OCI-LY7 (cell line): ENCODE results near the gene ARIH1. TPM values are rescaled to one million over a fixed set of nuclear protein-coding genes. Genes with fewer than 3 reads are reported as not detected.
A peak's percentile ranks its signal among the peaks of the same experiment; 100 is the strongest.
"Not testable (repeated sequence)": the region's sequence is repeated elsewhere in the genome, so short reads cannot be mapped to it uniquely, and the experiment has no call there.

Experiments used
- BruUV-seq: library from RNA; stranded (reverse); fragments of 400-500 nt; replicated peaks from 2 replicates; lab custom pipeline; 2021; lab: Mats Ljungman, UMichigan
- CTCF ChIA-PET: fragments of 300-600 bp; sonication (Branson Sonifier 250); formaldehyde crosslinking; loops from one replicate; lab custom pipeline; 2022; ENCODE audit warnings: antibody characterized with exemption; ENCODE audit not compliant: unreplicated experiment; lab: Charles Lee
- POLR2A ChIA-PET: fragments of 300-600 bp; sonication (Branson Sonifier 250); formaldehyde crosslinking; loops from one replicate; lab custom pipeline; 2022; ENCODE audit warnings: antibody characterized with exemption; lab: Charles Lee
- DNase-seq: peaks from one replicate; pipeline ENCODE4 v3.0.0-alpha.2; 2015; ENCODE audit warnings: low spot score
- H2AFZ ChIP-seq: fragments of 200-600 bp; sonication (generic), shearing (Covaris generic); 2 replicates; pipeline ENCODE4 v1.6.1; 2014; ENCODE audit warnings: mild to moderate bottlenecking, antibody characterized with exemption, low read length, moderate library complexity
- H3K27ac ChIP-seq: fragments of 200-600 bp; sonication (generic); 2 replicates; pipeline ENCODE4 v1.5.1; 2014; ENCODE audit warnings: mixed run types, low read depth, mild to moderate bottlenecking, moderate library complexity, low read length, inconsistent platforms; ENCODE audit not compliant: poor library complexity, severe bottlenecking
- H3K36me3 ChIP-seq: fragments of 200-600 bp; sonication (generic); 2 replicates; pipeline ENCODE4 v1.6.1; 2014; ENCODE audit warnings: mild to moderate bottlenecking, antibody characterized with exemption, low read length, moderate library complexity, mixed read lengths; ENCODE audit not compliant: insufficient read depth
- H3K4me1 ChIP-seq: fragments of 200-600 bp; sonication (generic); 2 replicates; pipeline ENCODE4 v1.5.1; 2014; ENCODE audit warnings: mild to moderate bottlenecking, low read length; ENCODE audit not compliant: insufficient read depth, poor library complexity, severe bottlenecking
- H3K4me2 ChIP-seq: fragments of 200-600 bp; sonication (generic); 2 replicates; pipeline ENCODE4 v1.6.1; 2014; ENCODE audit warnings: mild to moderate bottlenecking, low read length
- H3K4me3 ChIP-seq: fragments of 200-600 bp; sonication (generic); 2 replicates; pipeline ENCODE4 v1.5.1; 2014; ENCODE audit warnings: mild to moderate bottlenecking, low read depth, low read length; ENCODE audit not compliant: poor library complexity, severe bottlenecking
- H3K79me2 ChIP-seq: fragments of 200-600 bp; sonication (generic); 2 replicates; pipeline ENCODE4 v1.6.1; 2016; ENCODE audit warnings: low read depth, mild to moderate bottlenecking, low read length, moderate library complexity, mixed read lengths; ENCODE audit not compliant: insufficient read depth
- H3K9me2 ChIP-seq: fragments of 200-600 bp; sonication (generic); 2 replicates; pipeline ENCODE4 v1.6.1; 2016; ENCODE audit warnings: mild to moderate bottlenecking, low read length, mixed read lengths; ENCODE audit not compliant: insufficient read depth
- H3K9me3 ChIP-seq: fragments of 200-600 bp; sonication (generic); 2 replicates; pipeline ENCODE4 v1.6.1; 2014; ENCODE audit warnings: mild to moderate bottlenecking, mixed run types, low read length, mixed read lengths
- H4K20me1 ChIP-seq: fragments of 200-600 bp; sonication (generic); 2 replicates; pipeline ENCODE4 v1.6.1; 2014; ENCODE audit warnings: mild to moderate bottlenecking, antibody characterized with exemption, low read length, moderate library complexity, mixed read lengths; ENCODE audit not compliant: insufficient read depth
- CTCF ChIP-seq: fragments of 200-600 bp; sonication (generic); conservative IDR thresholded peaks from 2 replicates; pipeline ENCODE4 v1.5.1; 2014; ENCODE audit warnings: mild to moderate bottlenecking, antibody characterized with exemption, low read length, moderate library complexity, mixed read lengths
- EZH2phosphoT487 ChIP-seq: fragments of 200-600 bp; sonication (generic); IDR thresholded peaks from 2 replicates; pipeline ENCODE4 v1.6.1; 2018; ENCODE audit warnings: low read depth, borderline replicate concordance, mild to moderate bottlenecking, mixed run types, antibody characterized with exemption, low read length, moderate library complexity, mixed read lengths
- intact Hi-C: fragments of 100-400 bp; cut with micrococcal nuclease; formaldehyde crosslinking; loops from one replicate; pipeline ENCODE4 v1.10.0; 2022; ENCODE audit not compliant: unreplicated experiment
- total RNA-seq, 2 experiments: library from RNA; depleted of rRNA in 1 of 2; stranded (reverse); fragments of >200 nt in 1 of 2; shearing (Covaris generic) in 1 of 2; gene quantifications; 2 replicates each; pipeline ENCODE4 v1.2.3, GENCODE V29; 2014 to 2022

The ARIH1 gene
- total RNA-seq, 2 experiments from 2014 or later: 33.0 to 142 TPM

- Histone ChIP-seq H2AFZ (no peak overlapping the region), H3K9me2 (no peaks in the 10 kb centered on the region), H3K36me3 (no peaks in the 10 kb centered on the region), H3K4me1 (no peaks in the 10 kb centered on the region), H3K79me2 (no peaks in the 10 kb centered on the region), H3K4me3 (no peak overlapping the region), H3K9me3 (no peaks in the 10 kb centered on the region), H4K20me1 (no peaks in the 10 kb centered on the region), H3K27ac (no peak overlapping the region), H3K4me2 (no peak overlapping the region)
- TF ChIP-seq CTCF: no peak
- no peak for TF ChIP-seq EZH2phosphoT487
- intact Hi-C loops: no loop called here
- ChIA-PET POLR2A (interaction anchor here (0.6 kb wide), 1 partner anchor 116 kb away, joined by 3 read pairs; no protein-coding TSS in a partner anchor), CTCF (no interaction called here)
- no peak for DNase-seq
- no TSS peak for BruUV-seq
These were observed 140.8 kb downstream of the ARIH1 start for GRCh38 chr15:72614810-72615532.

- CTCF ChIA-PET, H3K79me2 ChIP-seq, H2AFZ ChIP-seq, H3K36me3 ChIP-seq, BruUV-seq, H3K4me3 ChIP-seq, H3K9me3 ChIP-seq, H4K20me1 ChIP-seq, H3K9me2 ChIP-seq, H3K27ac ChIP-seq, POLR2A ChIA-PET, H3K4me1 ChIP-seq, intact Hi-C loops, H3K4me2 ChIP-seq: not testable (repeated sequence)
- peak; percentile 36 for DNase-seq
- 0 out of 2 replicates have a peak, but pooled peaks have one; percentile 26 for TF ChIP-seq CTCF
These were observed 141.6 kb downstream of the ARIH1 start for GRCh38 chr15:72615533-72616233.
